ENCODE results near the gene TLE7. TPM values are rescaled to one million over a fixed set of nuclear protein-coding genes. Genes with fewer than 3 reads are reported as not detected.
A peak's percentile ranks its signal among the peaks of the same experiment; 100 is the strongest.

The TLE7 gene
- total RNA-seq, 2 donors from 2014 or later = 0.22 to 0.24 TPM

- Histone ChIP-seq H3K4me3 (ENCODE audit: low read length) (peak overlapping the region; percentile 16), H3K27ac (ENCODE audit: low read depth, low read length) (no peak overlapping the region), H3K9me3 (ENCODE audit: control insufficient read depth, low read length) (no peaks in the 10 kb centered on the region), H3K36me3 (ENCODE audit: control insufficient read depth, insufficient read depth, low read length) (no peaks in the 10 kb centered on the region), H3K4me1 (ENCODE audit: control insufficient read depth, insufficient read depth, low read length) (peaks cover 11% of the 10 kb centered on the region), H3K9ac (ENCODE audit: extremely low read depth, low read length, poor library complexity, severe bottlenecking) (no peak overlapping the region), H3K27me3 (ENCODE audit: control insufficient read depth, insufficient read depth, low read length, poor library complexity, severe bottlenecking) (no peaks in the 10 kb centered on the region)
- peak overlapping the region; percentile 25 for H3K27ac Mint-ChIP-seq
- WGBS, 2 experiments (ENCODE audit: insufficient coverage in 1 of 2, insufficient read length in 1 of 2) = 39 to 54% methylated on average over 6 to 9 of the region's 9 CpGs
- H3K36me3 Mint-ChIP-seq (ENCODE audit: low read depth) = no peaks in the 10 kb centered on the region
- peak overlapping the region; percentile 10 for H3K4me3 Mint-ChIP-seq
- no peaks in the 10 kb centered on the region for H3K9me3 Mint-ChIP-seq
- peak; percentile 72 for DNase-seq
- peaks cover 11% of the 10 kb centered on the region for H3K27me3 Mint-ChIP-seq (ENCODE audit: insufficient read depth)
- TF ChIP-seq CTCF (conservative IDR thresholded peaks at IDR 0.05) = no peak
- peaks cover 28% of the 10 kb centered on the region for H3K4me1 Mint-ChIP-seq
Observed at GRCh38 chr16:71387045-71387871, 54.6 kb downstream of the TLE7 start.

- Mint-ChIP-seq H3K4me3 (no peak overlapping the region), H3K9me3 (no peaks in the 10 kb centered on the region), H3K36me3 (ENCODE audit: low read depth) (no peaks in the 10 kb centered on the region), H3K4me1 (peaks cover 24% of the 10 kb centered on the region), H3K27ac (no peak overlapping the region), H3K27me3 (ENCODE audit: insufficient read depth) (peaks cover 29% of the 10 kb centered on the region)
- Histone ChIP-seq H3K4me1 (ENCODE audit: control insufficient read depth, insufficient read depth, low read length) (peaks cover 11% of the 10 kb centered on the region), H3K27me3 (ENCODE audit: control insufficient read depth, insufficient read depth, low read length, poor library complexity, severe bottlenecking) (peaks cover 12% of the 10 kb centered on the region), H3K4me3 (ENCODE audit: low read length) (no peak overlapping the region), H3K9me3 (ENCODE audit: control insufficient read depth, low read length) (no peaks in the 10 kb centered on the region), H3K27ac (ENCODE audit: low read depth, low read length) (no peak overlapping the region), H3K36me3 (ENCODE audit: control insufficient read depth, insufficient read depth, low read length) (no peaks in the 10 kb centered on the region), H3K9ac (ENCODE audit: extremely low read depth, low read length, poor library complexity, severe bottlenecking) (no peak overlapping the region)
- no peak for DNase-seq
- 80 to 92% methylated on average over 6 to 10 of the region's 10 CpGs for WGBS, 2 experiments (ENCODE audit: insufficient coverage in 1 of 2, insufficient read length in 1 of 2)
- no peak for TF ChIP-seq CTCF (conservative IDR thresholded peaks at IDR 0.05)
Observed at GRCh38 chr16:71384073-71384724, 57.7 kb downstream of the TLE7 start.

- Histone ChIP-seq H3K27ac (ENCODE audit: low read depth, low read length) (no peak overlapping the region), H3K27me3 (ENCODE audit: control insufficient read depth, insufficient read depth, low read length, poor library complexity, severe bottlenecking) (peaks cover 12% of the 10 kb centered on the region), H3K4me3 (ENCODE audit: low read length) (no peak overlapping the region), H3K4me1 (ENCODE audit: control insufficient read depth, insufficient read depth, low read length) (peaks cover 9% of the 10 kb centered on the region), H3K9ac (ENCODE audit: extremely low read depth, low read length, poor library complexity, severe bottlenecking) (no peak overlapping the region), H3K36me3 (ENCODE audit: control insufficient read depth, insufficient read depth, low read length) (no peaks in the 10 kb centered on the region), H3K9me3 (ENCODE audit: control insufficient read depth, low read length) (no peaks in the 10 kb centered on the region)
- Mint-ChIP-seq H3K27ac (no peak overlapping the region), H3K27me3 (ENCODE audit: insufficient read depth) (peaks cover 31% of the 10 kb centered on the region), H3K4me1 (peaks cover 24% of the 10 kb centered on the region), H3K4me3 (no peak overlapping the region), H3K36me3 (ENCODE audit: low read depth) (no peaks in the 10 kb centered on the region), H3K9me3 (no peaks in the 10 kb centered on the region)
- 79 to 84% methylated on average over 6 to 11 of the region's 11 CpGs for WGBS, 2 experiments (ENCODE audit: insufficient coverage in 1 of 2, insufficient read length in 1 of 2)
- peak; percentile 64 for DNase-seq
- TF ChIP-seq CTCF (conservative IDR thresholded peaks at IDR 0.05) = no peak
Observed at GRCh38 chr16:71383054-71383773, 58.6 kb downstream of the TLE7 start.

Measured in endodermal cell (in vitro differentiated cells).